IPS-18c (cell line): ENCODE results near the gene MRM2.
A peak's percentile ranks its signal among the peaks of the same experiment; 100 is the strongest.

ENCODE experiments used
- H3K4me3 ChIP-seq: 2 replicates; pipeline ENCODE4 v1.7.0; 2013; ENCODE audit warnings: low read depth, mild to moderate bottlenecking, low read length, moderate library complexity; ENCODE audit not compliant: insufficient read depth
- H3K9me3 ChIP-seq: one replicate; pipeline ENCODE4 v1.6.1; 2013; ENCODE audit warnings: mild to moderate bottlenecking, low read length, moderate library complexity; ENCODE audit not compliant: control insufficient read depth, insufficient read depth

MRM2 gene

GRCh38 chr7:2254429-2255144 is 12.6 kb upstream of the MRM2 start:
- H3K9me3 ChIP-seq: no peaks in the 10 kb centered on the region
- H3K4me3 ChIP-seq: no peak overlapping the region

GRCh38 chr7:2253525-2254244 is 11.7 kb upstream of the MRM2 start:
- Histone ChIP-seq H3K9me3 (no peaks in the 10 kb centered on the region), H3K4me3 (no peak overlapping the region)

- H3K4me3 ChIP-seq: no peak overlapping the region
Observed at GRCh38 chr7:2253021-2253420, 11.0 kb upstream of the MRM2 start.

GRCh38 chr7:2251841-2252771 is 10.1 kb upstream of the MRM2 start:
- Histone ChIP-seq H3K9me3 (no peaks in the 10 kb centered on the region), H3K4me3 (no peak overlapping the region)

More at GRCh38 chr7:2253021-2253420, 11.0 kb upstream of the MRM2 start:
- no peaks in the 10 kb centered on the region for H3K9me3 ChIP-seq

GRCh38 chr7:2251381-2251780 is 9.4 kb upstream of the MRM2 start:
- Histone ChIP-seq H3K9me3 (no peaks in the 10 kb centered on the region), H3K4me3 (no peak overlapping the region)

- no peaks in the 10 kb centered on the region for H3K9me3 ChIP-seq
- no peak overlapping the region for H3K4me3 ChIP-seq
Observed at GRCh38 chr7:2249744-2250323, 7.8 kb upstream of the MRM2 start.

- no peak overlapping the region for H3K4me3 ChIP-seq
- H3K9me3 ChIP-seq: no peaks in the 10 kb centered on the region
Observed at GRCh38 chr7:2248984-2249694, 7.1 kb upstream of the MRM2 start.

GRCh38 chr7:2247141-2247995 is 5.4 kb upstream of the MRM2 start:
- no peak overlapping the region; the same call in 1 of the 2 replicates for H3K4me3 ChIP-seq
- H3K9me3 ChIP-seq: no peaks in the 10 kb centered on the region

- H3K9me3 ChIP-seq: peaks cover 2% of the 10 kb centered on the region
- H3K4me3 ChIP-seq: no peak overlapping the region
Observed at GRCh38 chr7:2245883-2246675, 4.1 kb upstream of the MRM2 start.

GRCh38 chr7:2244404-2244995 is 2.5 kb upstream of the MRM2 start:
- Histone ChIP-seq H3K9me3 (peaks cover 2% of the 10 kb centered on the region), H3K4me3 (no peak overlapping the region)

GRCh38 chr7:2243458-2243857 is 1.5 kb upstream of the MRM2 start:
- peaks cover 2% of the 10 kb centered on the region for H3K9me3 ChIP-seq
- no peak overlapping the region for H3K4me3 ChIP-seq

- Histone ChIP-seq H3K9me3 (peaks cover 2% of the 10 kb centered on the region), H3K4me3 (peak overlapping the region; percentile 95)
Observed at GRCh38 chr7:2242541-2243429, 780 bp upstream of the MRM2 start.

GRCh38 chr7:2239242-2239641 is 2.8 kb downstream of the MRM2 start:
- no peak overlapping the region for H3K4me3 ChIP-seq
- peaks cover 2% of the 10 kb centered on the region for H3K9me3 ChIP-seq

GRCh38 chr7:2237109-2237602 is 4.8 kb downstream of the MRM2 start:
- Histone ChIP-seq H3K4me3 (no peak overlapping the region), H3K9me3 (peaks cover 1% of the 10 kb centered on the region)
